Stomach (tissue), 9 donors: Measurements from ENCODE around the gene SLC12A7. TPM values are rescaled to one million over a fixed set of nuclear protein-coding genes. Genes with fewer than 3 reads are reported as not detected.

ENCODE experiments used
- DNase-seq, 2 donors: peaks; one replicate each; pipeline versions ENCODE4 v3.0.0 to v3.0.0-alpha.2; 2013 to 2019
- H3K27ac ChIP-seq, 5 donors: fragments of 200-600 bp in 4 of 5; sonication (generic) in 4 of 5; one replicate each; pipeline ENCODE4 v1.5.1; 2013 to 2019; ENCODE audit warnings: mild to moderate bottlenecking in 1 of 5, moderate library complexity in 1 of 5
- H3K27me3 ChIP-seq, 3 donors: fragments of 200-600 bp; sonication (generic); one replicate each; pipeline ENCODE4 v1.5.1; 2017 to 2019; ENCODE audit warnings: mixed run types in 1 of 3
- H3K36me3 ChIP-seq, 4 donors: fragments of 200-600 bp; sonication (generic); 1 replicate in 3 of 4; 2 replicates in 1 of 4; pipeline ENCODE4 v1.5.1; 2016 to 2019
- H3K4me1 ChIP-seq, 4 donors: fragments of 200-600 bp; sonication (generic); one replicate each; pipeline ENCODE4 v1.5.1; 2016 to 2019
- H3K4me3 ChIP-seq, 4 donors: fragments of 200-600 bp; sonication (generic) in 3 of 4; one replicate each; pipeline ENCODE4 v1.5.1; 2016 to 2019; ENCODE audit warnings: mild to moderate bottlenecking in 1 of 4
- H3K9me3 ChIP-seq, 4 donors: fragments of 200-600 bp; sonication (generic); one replicate each; pipeline ENCODE4 v1.5.1; 2016 to 2019
- CTCF ChIP-seq, 7 experiments: fragments of 450-650 bp in 4 of 7; fragments of 200-600 bp in 3 of 7; sonication (generic) in 3 of 7; IDR thresholded peaks; one replicate each; pipeline ENCODE4 v1.5.1; 2016 to 2019; ENCODE audit warnings: antibody characterized with exemption in 7 of 7, control low read depth in 2 of 7, mild to moderate bottlenecking in 1 of 7
- EP300 ChIP-seq: sonication (generic); formaldehyde crosslinking; IDR thresholded peaks from one replicate; pipeline ENCODE4 v1.6.1; 2017; ENCODE audit warnings: antibody characterized with exemption
- POLR2A ChIP-seq, 4 donors: fragments of 450-650 bp; IDR thresholded peaks; one replicate each; pipeline ENCODE4 v1.6.1; 2016; ENCODE audit warnings: antibody characterized with exemption in 4 of 4, control low read depth in 2 of 4, mild to moderate bottlenecking in 1 of 4, moderate library complexity in 1 of 4
- POLR2AphosphoS5 ChIP-seq, 3 donors: sonication (generic); formaldehyde crosslinking; IDR thresholded peaks; one replicate each; pipeline ENCODE4 v1.6.1; 2016; ENCODE audit warnings: antibody characterized with exemption in 3 of 3
- WGBS, 5 donors: extraction: QIAGEN DNeasy Blood & Tissue Kit in 3 of 5; methylation state at CpG; one replicate each; pipeline versions ENCODE4 v1.1.5 to v1.1.7; 2013 to 2018; 5-methylcytosine and 5-hydroxymethylcytosine counted together
- intact Hi-C: fragments of 100-400 bp; cut with DNase I; formaldehyde crosslinking; loops from one replicate; pipeline ENCODE4 v1.15.1; 2023; ENCODE audit warnings: low total_unique reads
- polyA plus RNA-seq, 3 donors: library from polyadenylated mRNA; stranded (reverse); fragments of 200-250 nt; gene quantifications; one replicate each; pipeline ENCODE4 v1.2.3, GENCODE V29; 2013
- total RNA-seq, 5 donors: library from RNA; depleted of rRNA; stranded (reverse); fragments of >200 nt; gene quantifications; one replicate each; pipeline versions ENCODE4 v1.1.0 to v1.2.3, GENCODE V29; 2014 to 2016
- donor health status: healthy with polysubstance abuse.
- donor health status: Bipolar disorder and iron deficiency.
- donor health status: healthy.

The SLC12A7 gene
- total and polyA plus RNA-seq, 8 donors = 4.7 to 346 (median 37.7) TPM

GRCh38 chr5:1016476-1016875, 95.4 kb downstream of the SLC12A7 start:
- intact Hi-C loops = no loop called here
- 79 to 88% (median 80%) methylated on average over 16 of the region's 16 CpGs for WGBS, 5 donors
- Histone ChIP-seq H3K4me1 (no peaks in the 10 kb centered on the region), H3K4me3 (no peak overlapping the region), H3K27ac (no peak overlapping the region), H3K9me3 (no peaks in the 10 kb centered on the region), H3K27me3 (peaks cover 0 to 18% (median 0%) of the 10 kb centered on the region in 3 donors), H3K36me3 (no peaks in the 10 kb centered on the region)
- DNase-seq = no peak
- no peak for TF ChIP-seq POLR2AphosphoS5 (IDR thresholded peaks at IDR 0.05)
- TF ChIP-seq EP300 = no peak
- TF ChIP-seq CTCF (IDR thresholded peaks at IDR 0.05) = no peak
- TF ChIP-seq POLR2A (IDR thresholded peaks at IDR 0.05) = no peak

- no peak for DNase-seq
- no peak overlapping the region for H3K27ac ChIP-seq
- TF ChIP-seq EP300 (no peak), POLR2A (IDR thresholded peaks at IDR 0.05) (no peak)
- WGBS, 5 donors = 72 to 84% (median 81%) methylated on average over 4 to 19 of the region's 19 CpGs
- H3K27me3 ChIP-seq = peaks cover 0 to 22% (median 0%) of the 10 kb centered on the region in 3 donors
- H3K4me1 ChIP-seq = peaks cover 0 to 3% (median 1%) of the 10 kb centered on the region in 4 donors
- H3K4me3 ChIP-seq = no peak overlapping the region
- no peaks in the 10 kb centered on the region for H3K9me3 ChIP-seq
- intact Hi-C loops = no loop called here
- H3K36me3 ChIP-seq = no peaks in the 10 kb centered on the region
Observed at GRCh38 chr5:1016036-1016435, 95.8 kb downstream of the SLC12A7 start.

DNA sequence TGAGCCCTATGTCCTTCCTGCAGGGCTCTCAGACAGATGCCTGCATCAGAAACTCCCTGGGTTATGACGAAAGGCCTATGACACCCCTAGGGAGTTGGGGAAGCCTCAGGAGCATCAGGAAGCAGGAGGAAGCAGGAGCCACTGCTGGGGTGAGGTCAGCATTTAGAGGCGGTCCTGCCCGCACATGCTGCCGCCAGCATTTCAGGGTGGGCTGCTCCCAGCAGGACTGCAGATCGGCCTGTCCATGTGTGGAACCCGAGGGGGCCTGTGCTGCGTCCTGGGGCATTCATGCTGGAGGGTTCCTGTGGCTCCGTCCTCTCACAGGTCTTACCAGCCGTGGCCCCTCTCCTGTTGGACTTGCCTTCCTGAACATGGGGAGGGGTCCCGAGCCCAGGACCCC, 96.4 kb downstream of the SLC12A7 start:
- Histone ChIP-seq H3K36me3 (no peaks in the 10 kb centered on the region), H3K9me3 (no peaks in the 10 kb centered on the region), H3K4me3 (no peak overlapping the region), H3K27me3 (peaks cover 0 to 28% (median 5%) of the 10 kb centered on the region in 3 donors), H3K27ac (no peak overlapping the region), H3K4me1 (peaks cover 0 to 8% (median 6%) of the 10 kb centered on the region in 4 donors)
- intact Hi-C loops = no loop called here
- no peak for DNase-seq
- 81 to 90% (median 83%) methylated on average over 8 to 10 of the region's 10 CpGs for WGBS, 5 donors
- TF ChIP-seq CTCF (IDR thresholded peaks at IDR 0.05) = no peak
- TF ChIP-seq EP300 = no peak
- no peak for TF ChIP-seq POLR2AphosphoS5 (IDR thresholded peaks at IDR 0.05)
- no peak for TF ChIP-seq POLR2A (IDR thresholded peaks at IDR 0.05)

- 54 to 70% (median 66%) methylated on average over 15 to 17 of the region's 17 CpGs for WGBS, 5 donors
- no peak for DNase-seq
- intact Hi-C loops = no loop called here
Observed at GRCh38 chr5:1014781-1015221, 97.1 kb downstream of the SLC12A7 start.

More at GRCh38 chr5:1014781-1015221, 97.1 kb downstream of the SLC12A7 start:
- H3K36me3 ChIP-seq = no peaks in the 10 kb centered on the region
- H3K27ac ChIP-seq = no peak overlapping the region
- peaks cover under 1 to 15% (median 12%) of the 10 kb centered on the region in 4 donors for H3K4me1 ChIP-seq
- TF ChIP-seq POLR2AphosphoS5 (IDR thresholded peaks at IDR 0.05) = no peak
- no peak for TF ChIP-seq POLR2A (IDR thresholded peaks at IDR 0.05)
- TF ChIP-seq EP300 = no peak
- no peak for TF ChIP-seq CTCF (IDR thresholded peaks at IDR 0.05)
- H3K27me3 ChIP-seq = peaks cover 0 to 35% (median 10%) of the 10 kb centered on the region in 3 donors
- H3K9me3 ChIP-seq = no peaks in the 10 kb centered on the region
- H3K4me3 ChIP-seq = no peak overlapping the region
